Keratinocyte (primary cell): Measurements from ENCODE around the gene AKTIP. TPM values are rescaled to one million over a fixed set of nuclear protein-coding genes. Genes with fewer than 3 reads are reported as not detected.

Experiments
- DNase-seq: peaks from one replicate; pipeline ENCODE4 v3.0.0-alpha.2; 2011; ENCODE audit warnings: low read depth, missing footprints, low spot score
- FAIRE-seq: peaks from 2 replicates; lab custom pipeline; 2011; peaks lifted over from hg19 to GRCh38; lab: Jason Lieb, UNC
- H2AFZ ChIP-seq: 2 replicates; pipeline ENCODE4 v1.6.0; 2012; ENCODE audit warnings: low read length, control low read depth, inconsistent platforms; ENCODE audit not compliant: control insufficient read depth
- H3K27ac ChIP-seq: 2 replicates; pipeline ENCODE4 v1.5.1; 2011; ENCODE audit warnings: low read length; ENCODE audit not compliant: control insufficient read depth, insufficient read depth
- H3K27me3 ChIP-seq: 3 replicates; pipeline ENCODE4 v1.6.0; 2011; ENCODE audit warnings: low read length; ENCODE audit not compliant: control insufficient read depth, insufficient read depth; ENCODE audit errors: extremely low read depth
- H3K36me3 ChIP-seq, 2 experiments: 2 replicates in 1 of 2; 3 replicates in 1 of 2; pipeline ENCODE4 v1.5.1; 2011; ENCODE audit warnings: low read length in 2 of 2, mild to moderate bottlenecking in 1 of 2; ENCODE audit not compliant: control insufficient read depth in 2 of 2, insufficient read depth in 2 of 2; ENCODE audit errors: extremely low read depth in 1 of 2
- H3K4me1 ChIP-seq: 3 replicates; pipeline ENCODE4 v1.5.1; 2011; ENCODE audit warnings: low read length; ENCODE audit not compliant: control insufficient read depth, insufficient read depth; ENCODE audit errors: extremely low read depth
- H3K4me2 ChIP-seq: 3 replicates; pipeline ENCODE4 v1.6.0; 2011; ENCODE audit warnings: low read depth, low read length; ENCODE audit not compliant: control insufficient read depth, insufficient read depth; ENCODE audit errors: extremely low read depth
- H3K4me3 ChIP-seq, 3 experiments: fragments of 200-600 bp in 1 of 3; sonication (generic) in 1 of 3; 2 replicates in 2 of 3; 3 replicates in 1 of 3; pipeline ENCODE4 v1.5.1; 2011 to 2016; ENCODE audit warnings: low read length in 3 of 3, mild to moderate bottlenecking in 3 of 3, control low read depth in 2 of 3, inconsistent platforms in 1 of 3, low read depth in 1 of 3, mixed read lengths in 1 of 3, mixed run types in 1 of 3, moderate library complexity in 1 of 3; ENCODE audit not compliant: control insufficient read depth in 2 of 3, insufficient read depth in 2 of 3; ENCODE audit errors: extremely low read depth in 1 of 3
- H3K79me2 ChIP-seq: 2 replicates; pipeline ENCODE4 v1.6.0; 2012; ENCODE audit warnings: low read length; ENCODE audit not compliant: control insufficient read depth, insufficient read depth
- H3K9ac ChIP-seq: 3 replicates; pipeline ENCODE4 v1.6.0; 2011; ENCODE audit warnings: low read length; ENCODE audit not compliant: control insufficient read depth, insufficient read depth; ENCODE audit errors: extremely low read depth
- H3K9me1 ChIP-seq: 3 replicates; pipeline ENCODE4 v1.6.0; 2011; ENCODE audit warnings: low read length; ENCODE audit not compliant: control insufficient read depth, insufficient read depth; ENCODE audit errors: extremely low read depth
- H3K9me3 ChIP-seq: 2 replicates; pipeline ENCODE4 v1.5.1; 2012; ENCODE audit warnings: low read depth, low read length; ENCODE audit not compliant: control insufficient read depth
- H4K20me1 ChIP-seq: 3 replicates; pipeline ENCODE4 v1.6.0; 2011; ENCODE audit warnings: low read length; ENCODE audit not compliant: control insufficient read depth, insufficient read depth; ENCODE audit errors: extremely low read depth
- CTCF ChIP-seq, 3 experiments: IDR thresholded peaks in 1 of 3; conservative IDR thresholded peaks in 1 of 3; optimal IDR thresholded peaks in 1 of 3; 2 replicates in 2 of 3; 3 replicates in 1 of 3; pipeline versions ENCODE3 to v1.5.1; 2011; ENCODE audit warnings: low read length in 3 of 3, mild to moderate bottlenecking in 3 of 3, moderate library complexity in 2 of 3, control low read depth in 1 of 3, inconsistent platforms in 1 of 3; ENCODE audit not compliant: insufficient read depth in 2 of 3; ENCODE audit errors: extremely low read depth in 1 of 3
- EZH2 ChIP-seq: IDR thresholded peaks from one replicate; pipeline ENCODE4 v1.6.1; 2012; ENCODE audit warnings: inconsistent platforms, mild to moderate bottlenecking, low read length, moderate library complexity
- dilution Hi-C: fragments of 300-500 bp; cut with MboI; formaldehyde crosslinking; loops from one replicate; pipeline ENCODE4 v1.7.0; 2020; ENCODE audit warnings: low sequenced_read_pairs; ENCODE audit not compliant: extremely low pct_ligation_motif_present
- polyA plus RNA-seq, 5 experiments: library from polyadenylated mRNA; depleted of rRNA in 3 of 5; stranded (reverse) in 3 of 5; stranded (forward) in 1 of 5; unstranded in 1 of 5; fragments of >200 nt; gene quantifications; 1 replicate in 1 of 5; 2 replicates in 3 of 5; 3 replicates in 1 of 5; pipeline versions ENCODE4 v1.2.1 to v1.2.3, GENCODE V29; 2011 to 2012; ENCODE audit warnings: missing spikeins in 2 of 5, low read depth in 1 of 5, low replicate concordance in 1 of 5

Gene AKTIP
- polyA plus RNA-seq, 1 donor (not counting 4 experiments of a cell fraction or from before 2014, with no cell fraction given): 23.6 TPM

- Histone ChIP-seq H3K4me2 (peak overlapping the region; percentile 88), H3K36me3 (no peaks in the 10 kb centered on the region), H3K79me2 (no peaks in the 10 kb centered on the region), H3K27ac (peak overlapping the region; percentile 69), H3K4me3 (peak overlapping the region; percentile 75 to 85 (median 80)), H2AFZ (peak overlapping the region; percentile 87), H3K9me1 (no peaks in the 10 kb centered on the region), H3K27me3 (no peaks in the 10 kb centered on the region), H3K9me3 (no peaks in the 10 kb centered on the region), H3K4me1 (peaks cover 26% of the 10 kb centered on the region), H4K20me1 (no peaks in the 10 kb centered on the region), H3K9ac (peak overlapping the region; percentile 78)
- peak; percentile 99 for DNase-seq
- FAIRE-seq: peak; percentile 82
- dilution Hi-C loops: no loop called here
- TF ChIP-seq EZH2 (no peak), CTCF (optimal IDR thresholded peaks at IDR 0.05 in 1 of 3, IDR thresholded peaks at IDR 0.05 in 1 of 3, conservative IDR thresholded peaks at IDR 0.05 in 1 of 3; ENCODE audit: extremely low read depth in 1 of 3, insufficient read depth in 2 of 3, low read length in 3 of 3) (no peak)
These were observed 388 bp upstream of the AKTIP start for GRCh38 chr16:53503270-53503923.

- Histone ChIP-seq H3K79me2 (no peaks in the 10 kb centered on the region), H3K4me1 (peaks cover 26% of the 10 kb centered on the region), H3K9ac (no peak overlapping the region), H3K27me3 (no peaks in the 10 kb centered on the region), H2AFZ (no peak overlapping the region), H4K20me1 (no peaks in the 10 kb centered on the region), H3K4me2 (peak overlapping the region; percentile 97), H3K4me3 (peak overlapping the region in 1 of 3 experiments; percentile 84), H3K27ac (no peak overlapping the region), H3K9me1 (no peaks in the 10 kb centered on the region), H3K9me3 (no peaks in the 10 kb centered on the region), H3K36me3 (peaks cover 0 to 5% of the 10 kb centered on the region in 2 experiments)
- DNase-seq (no peak), FAIRE-seq (no peak)
- TF ChIP-seq EZH2: no peak
- no peak for TF ChIP-seq CTCF (optimal IDR thresholded peaks at IDR 0.05 in 1 of 3, IDR thresholded peaks at IDR 0.05 in 1 of 3, conservative IDR thresholded peaks at IDR 0.05 in 1 of 3; ENCODE audit: extremely low read depth in 1 of 3, insufficient read depth in 2 of 3, low read length in 3 of 3)
- dilution Hi-C loops: no loop called here
These were observed 1.7 kb downstream of the AKTIP start for GRCh38 chr16:53501216-53501859.
